ENCODE results near the gene ZBTB8OS.
"Not testable (repeated sequence)": the region's sequence is repeated elsewhere in the genome, so short reads cannot be mapped to it uniquely, and the experiment has no call there.

ZBTB8OS gene

DNA sequence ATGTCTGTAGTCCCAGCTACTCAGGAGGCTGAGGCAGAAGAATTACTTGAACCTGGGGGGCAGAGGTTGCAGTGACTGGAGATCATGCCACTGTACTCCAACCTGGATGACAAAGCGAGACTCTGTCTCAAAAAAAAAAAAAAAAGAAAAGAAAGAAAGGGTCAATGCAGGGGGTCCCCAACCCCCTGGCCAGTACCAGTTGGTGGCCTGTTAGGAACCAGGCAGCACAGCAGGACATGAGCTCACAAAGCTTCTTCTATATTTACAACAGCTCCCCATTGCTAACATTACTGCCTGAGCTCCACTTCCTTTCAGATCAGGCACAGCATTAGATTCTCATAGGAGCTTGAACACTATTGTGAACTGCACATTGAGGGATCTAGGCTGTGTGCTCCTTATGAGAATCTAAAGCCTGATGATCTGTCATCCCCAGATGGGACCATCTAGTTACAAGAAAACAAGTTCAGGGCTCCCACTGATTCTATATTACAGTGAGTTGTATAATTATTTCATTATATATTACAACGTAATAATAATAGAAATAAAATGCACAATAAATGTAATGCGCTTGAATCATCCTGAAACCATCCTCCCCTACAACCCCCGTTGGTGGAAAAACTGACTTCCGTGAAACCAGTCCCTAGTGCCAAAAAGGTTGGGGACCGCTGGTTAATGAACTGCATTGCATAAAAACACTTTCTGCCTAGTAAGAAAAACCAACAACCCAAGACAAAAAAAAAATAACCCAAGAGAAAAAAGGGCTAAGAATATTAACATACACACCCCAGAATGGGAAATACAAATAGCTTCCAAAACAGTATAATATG lies 2.8 kb downstream of the ZBTB8OS start:
- DNase-seq = no peak

GRCh38 chr1:32644426-32644825 lies 5.9 kb downstream of the ZBTB8OS start:
- DNase-seq = no peak

DNA sequence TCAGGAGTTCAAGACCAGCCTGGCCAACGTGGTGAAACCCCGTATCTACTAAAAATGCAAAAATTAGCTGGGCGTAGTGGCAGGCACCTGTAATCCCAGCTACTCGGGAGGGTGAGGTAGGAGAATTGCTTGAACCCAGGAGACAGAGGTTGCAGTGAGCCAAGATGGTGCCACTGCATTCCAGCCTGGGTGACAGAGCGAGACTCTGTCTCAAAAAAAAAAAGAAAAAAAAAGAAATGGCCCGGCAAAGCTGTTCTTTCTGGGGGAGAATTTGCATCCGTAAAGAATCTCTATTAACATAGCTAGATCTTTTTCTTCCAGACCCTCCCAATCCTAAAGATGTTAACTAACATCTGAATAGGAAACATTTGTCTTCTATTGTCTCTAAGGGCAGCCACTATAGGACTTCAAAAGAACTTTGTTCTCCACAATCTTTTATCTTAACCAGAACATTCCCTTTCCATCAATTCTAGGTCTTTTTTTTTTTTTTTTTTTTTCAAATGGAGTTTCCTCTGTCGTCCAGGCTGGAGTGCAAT lies 8.0 kb downstream of the ZBTB8OS start:
- not testable (repeated sequence) for DNase-seq

GRCh38 chr1:32639489-32640075 lies 10.8 kb downstream of the ZBTB8OS start:
- no peak for DNase-seq

GRCh38 chr1:32636914-32637645 lies 13.3 kb downstream of the ZBTB8OS start:
- no peak for DNase-seq

DNA sequence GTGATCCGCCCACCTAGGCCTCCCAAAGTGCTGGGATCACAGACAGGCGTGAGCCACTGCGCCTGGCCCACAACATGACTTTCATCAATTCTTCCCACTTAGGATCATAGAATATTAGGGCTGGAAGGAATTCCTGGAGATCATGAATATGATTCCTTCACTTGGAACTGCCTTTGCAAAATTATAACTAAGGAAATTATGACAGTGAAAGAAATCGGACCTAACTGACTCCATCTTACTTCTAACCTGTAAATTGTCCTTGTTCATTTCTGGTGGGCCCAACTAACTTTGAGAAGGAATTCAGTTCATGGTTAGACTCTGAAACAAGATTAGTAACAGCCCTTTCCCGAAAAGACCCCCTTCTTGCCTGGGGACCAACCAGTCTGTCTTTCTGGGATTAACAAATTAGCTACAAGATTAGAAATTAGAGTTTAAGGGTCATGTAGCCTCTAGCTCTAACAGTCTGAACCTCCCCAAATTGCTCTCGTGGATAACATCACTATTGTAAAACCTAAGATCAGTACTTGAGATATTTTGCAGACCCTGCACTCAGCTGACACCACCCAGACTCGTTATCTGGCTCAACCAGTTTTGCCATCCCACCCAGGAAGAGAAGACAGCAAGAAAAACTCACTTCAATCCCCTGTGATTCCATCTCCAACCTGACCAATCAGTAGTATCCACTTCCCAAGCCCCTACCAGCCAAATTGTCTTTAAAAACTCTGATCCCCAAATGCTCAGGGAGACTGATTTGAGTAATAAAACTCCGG lies 14.7 kb downstream of the ZBTB8OS start:
- no peak for DNase-seq

DNA sequence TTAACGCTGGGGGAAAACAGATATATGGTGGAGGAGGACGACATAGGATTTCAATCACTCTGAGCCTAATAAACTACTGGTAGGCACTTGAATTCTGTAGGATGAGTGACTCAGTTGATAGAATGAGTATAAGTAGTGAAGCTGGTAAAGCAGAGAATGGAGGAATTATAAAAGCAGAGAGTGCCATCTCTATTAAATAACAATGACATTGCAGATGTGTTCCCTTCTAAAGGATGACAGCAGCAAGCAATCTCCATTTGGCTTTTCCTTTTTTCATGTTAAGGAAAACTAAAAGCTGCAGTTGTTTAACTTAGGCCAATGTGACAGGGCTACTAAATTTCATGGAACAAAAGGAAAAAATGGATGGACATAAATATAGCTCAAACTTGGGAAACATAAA lies 17.5 kb downstream of the ZBTB8OS start:
- DNase-seq = no peak

DNA sequence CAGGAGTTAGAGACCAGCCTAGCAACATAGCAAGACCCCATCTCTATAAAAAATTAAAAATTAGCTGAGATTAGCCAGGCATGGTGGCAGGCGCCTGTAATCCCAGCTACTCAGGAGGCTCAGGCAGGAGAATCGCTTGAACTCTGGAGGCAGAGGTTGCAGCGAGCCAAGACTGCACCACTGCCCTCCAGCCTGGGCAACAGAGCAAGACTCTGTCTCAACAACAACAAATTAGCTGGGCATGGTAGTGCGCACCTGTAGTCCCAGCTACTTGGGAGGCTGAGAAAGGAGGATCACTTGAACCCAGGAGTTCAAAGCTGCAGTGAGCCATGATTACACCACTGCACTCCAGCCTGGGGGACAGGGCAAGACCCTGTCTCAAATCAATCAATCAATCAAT lies 20.2 kb downstream of the ZBTB8OS start:
- not testable (repeated sequence) for DNase-seq

DNA sequence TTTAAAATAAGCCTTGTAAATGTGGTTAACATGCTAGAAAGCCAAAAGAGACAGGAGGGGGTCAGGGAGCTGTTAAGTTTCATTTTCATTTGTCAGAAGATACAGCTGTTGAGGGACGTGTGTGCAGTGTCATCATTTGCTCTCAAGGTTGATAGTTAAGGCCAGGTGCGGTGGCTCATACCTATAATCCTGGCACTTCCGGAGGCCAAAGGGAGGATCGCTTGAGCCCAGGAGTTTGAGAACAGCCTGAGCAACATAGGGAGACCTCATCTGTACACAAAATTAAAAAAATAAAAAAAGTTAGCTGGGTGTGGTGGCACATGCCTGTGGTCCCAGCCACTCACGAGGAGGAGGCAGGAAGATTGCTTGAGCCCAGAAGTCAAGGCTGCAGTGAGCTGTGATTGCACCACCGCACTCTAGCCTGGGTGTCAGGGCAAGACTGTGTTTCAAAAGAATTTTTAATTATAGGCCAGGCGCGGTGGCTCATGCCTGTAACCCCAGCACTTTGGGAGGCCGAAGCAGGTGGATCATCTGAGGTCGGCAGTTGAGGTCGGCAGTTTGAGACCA lies 22.7 kb downstream of the ZBTB8OS start:
- DNase-seq = no peak

DNA sequence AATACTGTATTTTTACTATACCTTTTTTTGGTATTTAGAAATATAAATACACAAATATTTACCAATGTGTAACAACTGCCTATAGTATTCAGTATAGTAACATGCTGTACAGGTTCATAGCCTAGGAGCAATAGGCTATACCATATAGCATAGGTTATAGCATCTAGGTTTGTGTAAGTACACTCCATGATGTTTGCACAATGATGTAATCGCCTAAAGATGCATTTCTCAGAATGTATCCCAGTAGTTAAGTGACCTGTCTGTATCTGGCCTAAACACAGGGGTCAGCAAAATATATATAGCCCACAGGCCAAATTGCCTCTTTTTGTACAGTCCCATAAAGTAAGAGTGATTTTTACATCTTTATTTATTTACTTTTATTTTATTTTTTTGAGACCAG lies 24.2 kb downstream of the ZBTB8OS start:
- no peak for DNase-seq

- no peak for DNase-seq
Measured at GRCh38 chr1:32623775-32624174, 26.6 kb downstream of the ZBTB8OS start.

DNA sequence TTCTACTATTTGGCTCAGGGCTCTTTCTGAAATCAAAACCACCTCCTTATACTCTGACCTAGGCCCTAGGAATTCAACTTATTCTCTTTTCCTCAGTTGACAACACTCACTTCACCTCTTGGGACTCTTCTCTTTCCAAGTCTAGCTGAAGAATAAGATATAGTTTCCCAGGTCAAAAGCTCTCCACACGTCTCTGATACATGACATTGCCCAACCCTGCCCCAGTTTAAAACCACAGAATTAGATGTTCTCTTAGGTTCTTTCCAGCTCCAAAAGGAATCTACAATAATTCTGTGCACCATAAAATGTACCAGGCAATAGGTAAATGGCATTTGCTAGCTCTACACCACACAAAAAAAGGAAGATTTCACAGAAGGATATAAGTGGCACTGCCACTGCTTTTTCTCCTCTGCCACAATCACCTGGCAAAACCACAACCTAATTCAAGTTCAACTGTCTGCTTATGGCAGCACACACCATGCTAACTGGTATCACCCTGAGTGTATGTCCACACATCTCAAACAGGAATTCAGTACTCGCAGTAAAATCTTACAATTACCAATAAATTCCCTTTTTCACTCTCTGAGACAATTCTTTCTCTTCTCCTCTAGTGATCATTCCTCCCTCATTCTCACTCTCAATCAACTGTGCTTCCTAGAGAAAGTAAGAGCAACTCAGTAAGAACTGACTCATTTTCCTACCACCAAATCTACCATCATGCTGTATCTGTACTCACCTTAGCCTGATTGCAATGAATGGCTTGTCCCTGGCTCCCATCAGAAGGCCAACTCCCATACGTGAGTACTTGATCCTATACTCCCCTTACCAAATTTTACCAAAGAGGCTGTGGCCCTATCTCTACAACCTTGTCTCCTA lies 27.3 kb downstream of the ZBTB8OS start:
- DNase-seq = no peak

DNA sequence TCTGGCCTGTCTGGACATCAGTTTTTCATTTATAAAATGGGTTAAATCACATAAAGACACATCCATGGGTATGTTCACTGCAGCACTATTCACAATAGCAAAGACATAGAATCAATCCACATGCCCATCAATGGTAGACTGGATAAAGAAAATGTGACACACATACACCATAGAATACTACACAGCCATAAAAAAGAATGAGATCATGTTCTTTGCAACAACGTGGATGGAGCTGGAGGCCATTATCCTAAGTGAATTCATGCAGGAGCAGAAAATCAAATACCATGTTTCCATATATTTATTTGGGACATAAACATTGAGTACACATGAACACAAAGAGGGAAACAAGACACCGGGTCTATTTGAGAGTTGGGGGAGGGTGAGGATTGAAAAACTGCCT lies 28.1 kb downstream of the ZBTB8OS start:
- DNase-seq = no peak

DNA sequence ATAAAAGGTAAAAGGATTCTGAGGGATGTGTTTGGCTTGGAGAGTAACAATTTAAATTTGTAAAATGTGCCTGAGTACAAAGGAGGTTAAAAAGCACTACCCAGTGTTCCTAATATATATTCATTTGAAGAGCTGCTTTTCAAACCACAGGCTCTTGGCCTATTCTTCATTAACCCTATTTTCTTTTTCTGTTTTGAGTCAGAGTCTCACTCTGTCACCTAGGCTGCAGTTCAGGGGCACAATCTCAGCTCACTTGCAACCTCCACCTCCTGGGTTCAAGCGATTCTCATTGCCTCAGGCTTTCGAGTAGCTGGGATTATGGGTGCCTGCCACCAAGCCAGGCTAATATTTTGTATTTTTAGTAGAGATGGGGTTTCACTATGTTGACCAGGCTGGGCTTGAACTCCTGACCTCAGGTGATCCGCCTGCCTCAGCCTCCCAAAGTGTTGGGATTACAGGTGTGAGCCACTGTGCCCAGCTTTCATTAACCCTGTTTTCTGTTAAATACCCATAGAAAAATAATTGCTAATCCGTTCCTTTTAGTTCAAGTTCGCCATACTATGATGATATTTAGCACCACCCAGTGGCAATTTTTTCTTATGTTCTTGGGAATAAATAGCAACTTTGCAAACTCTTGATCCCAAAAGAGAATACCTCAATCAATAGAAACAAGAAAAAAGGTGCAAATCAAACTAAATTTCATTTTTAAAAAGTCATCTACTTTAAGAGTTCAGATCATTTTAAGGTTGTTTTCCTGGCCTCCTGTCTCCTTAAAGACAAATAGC lies 30.5 kb downstream of the ZBTB8OS start:
- peak in 1 of 2 donors; percentile 35 for DNase-seq

- DNase-seq = no peak
Measured at GRCh38 chr1:32618673-32619221, 31.6 kb downstream of the ZBTB8OS start.

DNA sequence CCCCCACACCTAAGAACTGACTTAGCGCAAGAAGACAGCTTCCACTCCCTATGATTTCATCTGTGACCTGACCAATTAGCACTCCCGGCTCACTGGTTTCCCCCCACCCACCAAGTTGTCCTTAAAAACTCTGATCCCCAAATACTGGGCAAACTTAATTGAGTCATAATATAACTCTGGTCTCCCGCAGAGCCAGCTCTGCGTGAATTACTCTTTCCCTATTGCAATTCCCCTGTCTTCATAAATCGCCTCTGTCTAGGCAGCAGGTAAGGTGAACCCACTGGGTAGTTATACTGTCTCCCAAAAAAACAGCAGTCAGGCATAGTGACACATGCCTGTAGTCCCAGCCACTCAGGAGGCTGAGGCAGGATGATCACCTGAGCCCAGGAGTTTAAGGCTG lies 36.9 kb downstream of the ZBTB8OS start:
- DNase-seq = no peak

DNA sequence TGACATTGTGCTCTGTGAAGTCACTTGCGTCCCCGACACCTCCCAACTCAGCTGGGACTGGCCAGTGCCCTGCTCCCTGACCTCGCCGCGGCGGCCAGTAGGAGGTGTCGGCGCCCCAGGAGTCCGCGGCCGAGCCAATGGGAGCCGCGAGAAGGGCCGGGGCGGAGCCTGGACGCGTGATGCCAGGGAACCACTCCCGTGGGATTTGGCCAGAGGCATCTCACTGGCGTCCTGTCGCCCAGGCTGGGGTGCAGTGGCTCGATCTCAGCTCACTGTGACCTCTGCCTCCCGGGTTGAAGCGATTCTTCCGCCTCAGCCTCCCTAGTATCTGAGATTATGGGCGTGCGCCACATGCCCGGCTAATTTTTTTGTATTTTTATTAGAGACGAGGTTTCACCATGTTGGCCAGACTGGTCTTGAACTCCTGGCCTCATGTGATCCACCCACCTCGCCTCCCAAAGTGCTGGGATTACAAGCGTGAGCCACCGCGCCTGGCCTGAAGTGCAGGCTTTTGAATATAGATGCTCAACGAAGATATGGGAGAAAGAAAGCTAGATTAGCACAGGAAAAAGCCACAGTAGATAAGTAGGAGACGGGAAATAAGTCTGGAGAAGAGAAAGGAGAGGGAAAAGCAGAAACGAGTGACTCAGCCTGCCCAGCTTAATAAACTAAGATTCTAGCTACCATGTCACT lies 38.0 kb downstream of the ZBTB8OS start:
- peak; percentile 78 to 84 for DNase-seq

DNA sequence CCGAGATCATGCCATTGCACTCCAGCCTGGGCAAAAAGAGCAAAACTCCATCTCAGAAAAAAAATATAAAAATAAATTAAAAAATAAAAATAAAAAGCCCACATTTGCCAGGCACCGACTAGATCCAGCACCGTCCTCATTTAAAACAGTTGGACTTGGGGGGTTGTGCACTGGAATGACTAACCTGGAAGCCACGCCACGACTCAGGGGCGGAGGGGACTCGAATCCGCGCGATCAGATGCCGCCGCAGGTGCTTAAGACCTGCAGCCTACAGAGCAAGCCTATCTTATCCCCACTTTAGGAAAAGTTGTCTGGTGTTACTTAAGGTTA lies 38.5 kb downstream of the ZBTB8OS start:
- no peak for DNase-seq

- DNase-seq = no peak
Measured at GRCh38 chr1:32609180-32609579, 41.2 kb downstream of the ZBTB8OS start.

All from hippocampal formation (tissue), 2 donors.